Mesothelial cell of epicardium (in vitro differentiated cells): ENCODE results near the gene FXYD6. TPM values are rescaled to one million over a fixed set of nuclear protein-coding genes. Genes with fewer than 3 reads are reported as not detected.

Experiments used
- DNase-seq, 2 experiments: peaks; one replicate each; pipeline ENCODE4 v3.0.0; 2021; ENCODE audit warnings: low spot score in 2 of 2; ENCODE audit not compliant: unreplicated experiment in 2 of 2
- H3K27ac Mint-ChIP-seq: 2 replicates; pipeline ENCODE4 v1.8.0; 2021; ENCODE audit warnings: mixed read lengths
- H3K27me3 Mint-ChIP-seq: 2 replicates; pipeline ENCODE4 v1.8.0; 2021; ENCODE audit warnings: low read depth, mixed read lengths
- H3K36me3 Mint-ChIP-seq: 2 replicates; pipeline ENCODE4 v1.8.0; 2021; ENCODE audit warnings: mixed read lengths
- H3K4me1 Mint-ChIP-seq: 2 replicates; pipeline ENCODE4 v1.8.0; 2021; ENCODE audit warnings: mixed read lengths
- H3K4me3 Mint-ChIP-seq: 2 replicates; pipeline ENCODE4 v1.8.0; 2021; ENCODE audit warnings: mild to moderate bottlenecking, moderate library complexity, mixed read lengths
- H3K9me3 Mint-ChIP-seq: 2 replicates; pipeline ENCODE4 v1.8.0; 2021; ENCODE audit warnings: mixed read lengths
- CTCF ChIP-seq: fragments of 200-600 bp; sonication (generic); IDR thresholded peaks from one replicate; pipeline ENCODE4 v1.5.0; 2021; ENCODE audit warnings: antibody characterized with exemption; ENCODE audit not compliant: unreplicated experiment
- total RNA-seq: library from RNA; stranded (reverse); gene quantifications from 3 replicates; pipeline ENCODE4 v1.2.1, GENCODE V29; 2021

Gene FXYD6
- total RNA-seq, 1 donor from 2014 or later: 116 TPM

- Mint-ChIP-seq H3K36me3 (peaks cover 3% of the 10 kb centered on the region), H3K4me1 (peaks cover 40% of the 10 kb centered on the region), H3K4me3 (no peak overlapping the region), H3K27me3 (no peaks in the 10 kb centered on the region), H3K9me3 (peaks cover 16% of the 10 kb centered on the region), H3K27ac (no peak overlapping the region)
- DNase-seq: peak in 1 of 2 experiments; percentile 29
- no peak for TF ChIP-seq CTCF
Observed at GRCh38 chr11:117888139-117888566, 11.7 kb upstream of the FXYD6 start.

- no peak overlapping the region for H3K27ac Mint-ChIP-seq
- H3K36me3 Mint-ChIP-seq: peaks cover 3% of the 10 kb centered on the region
- H3K27me3 Mint-ChIP-seq: no peaks in the 10 kb centered on the region
- no peak for TF ChIP-seq CTCF
- no peak overlapping the region for H3K4me3 Mint-ChIP-seq
- H3K9me3 Mint-ChIP-seq: peaks cover 11% of the 10 kb centered on the region
- peaks cover 45% of the 10 kb centered on the region for H3K4me1 Mint-ChIP-seq
- DNase-seq: peak in 1 of 2 experiments; percentile 9
Observed at GRCh38 chr11:117887431-117888138, 11.1 kb upstream of the FXYD6 start.

- H3K9me3 Mint-ChIP-seq: peaks cover 10% of the 10 kb centered on the region
- DNase-seq: peak; percentile 61 to 70
- peak overlapping the region; percentile 57 for H3K4me3 Mint-ChIP-seq
- H3K4me1 Mint-ChIP-seq: peaks cover 53% of the 10 kb centered on the region
- no peak for TF ChIP-seq CTCF
- peaks cover 3% of the 10 kb centered on the region for H3K27me3 Mint-ChIP-seq
- peak overlapping the region; percentile 84 for H3K27ac Mint-ChIP-seq
- peaks cover 3% of the 10 kb centered on the region for H3K36me3 Mint-ChIP-seq
Observed at GRCh38 chr11:117885777-117886176, 9.3 kb upstream of the FXYD6 start.

- peaks cover 10% of the 10 kb centered on the region for H3K27me3 Mint-ChIP-seq
- peaks cover 7% of the 10 kb centered on the region for H3K9me3 Mint-ChIP-seq
- H3K36me3 Mint-ChIP-seq: peaks cover 2% of the 10 kb centered on the region
- DNase-seq: peak in 1 of 2 experiments; percentile 28
- H3K4me1 Mint-ChIP-seq: peaks cover 53% of the 10 kb centered on the region
- peak overlapping the region; percentile 17 for H3K27ac Mint-ChIP-seq
- no peak overlapping the region for H3K4me3 Mint-ChIP-seq
- TF ChIP-seq CTCF: no peak
Observed at GRCh38 chr11:117884994-117885393, 8.5 kb upstream of the FXYD6 start.

- TF ChIP-seq CTCF: no peak
- peaks cover 24% of the 10 kb centered on the region for H3K27me3 Mint-ChIP-seq
- peak in 1 of 2 experiments; percentile 35 for DNase-seq
Observed at GRCh38 chr11:117883063-117883462, 6.6 kb upstream of the FXYD6 start.

More at GRCh38 chr11:117883063-117883462, 6.6 kb upstream of the FXYD6 start:
- Mint-ChIP-seq H3K4me1 (peaks cover 52% of the 10 kb centered on the region), H3K9me3 (no peaks in the 10 kb centered on the region), H3K27ac (peak overlapping the region; percentile 29), H3K36me3 (no peaks in the 10 kb centered on the region), H3K4me3 (no peak overlapping the region)
